ENCODE data around the gene APOBR.

APOBR gene

GRCh38 chr16:28475221-28475620 lies 19.2 kb upstream of the APOBR start:
- Histone ChIP-seq H3K79me2 (ENCODE audit: low read length) (no peaks in the 10 kb centered on the region), H3K27ac (ENCODE audit: low read length) (no peak overlapping the region), H3K4me2 (ENCODE audit: low read depth, low read length) (no peak overlapping the region), H3K27me3 (replicated peaks; ENCODE audit: insufficient read depth, low read length) (no peaks in the 10 kb centered on the region), H4K20me1 (ENCODE audit: insufficient read depth, low read length) (no peaks in the 10 kb centered on the region), H3K4me1 (ENCODE audit: low read length) (no peaks in the 10 kb centered on the region), H3K36me3 (replicated peaks; ENCODE audit: insufficient read depth, low read length) (no peaks in the 10 kb centered on the region), H3K9me2 (replicated peaks; ENCODE audit: insufficient read depth, low read length) (no peaks in the 10 kb centered on the region), H3K9ac (ENCODE audit: low read length) (no peak overlapping the region), H3K4me3 (ENCODE audit: low read length) (no peak overlapping the region), H2AFZ (ENCODE audit: low read length) (no peak overlapping the region), H3F3A (ENCODE audit: insufficient read depth, low read length) (no peaks in the 10 kb centered on the region), H3K9me3 (replicated peaks; ENCODE audit: insufficient read depth, low read length) (no peaks in the 10 kb centered on the region)
- TF ChIP-seq EZH2 (optimal IDR thresholded peaks at IDR 0.05; ENCODE audit: low read depth, low read length) (no peak), EZH2phosphoT487 (IDR thresholded peaks at IDR 0.05; ENCODE audit: low read length) (no peak), CTCF (IDR thresholded peaks at IDR 0.05; ENCODE audit: low read length) (no peak)
- DNase-seq = no peak

GRCh38 chr16:28477311-28477920 lies 17.0 kb upstream of the APOBR start:
- Histone ChIP-seq H3K36me3 (replicated peaks; ENCODE audit: insufficient read depth, low read length) (no peaks in the 10 kb centered on the region), H3K4me3 (ENCODE audit: low read length) (no peak overlapping the region), H3F3A (ENCODE audit: insufficient read depth, low read length) (no peaks in the 10 kb centered on the region), H3K4me1 (ENCODE audit: low read length) (no peaks in the 10 kb centered on the region), H3K9me2 (replicated peaks; ENCODE audit: insufficient read depth, low read length) (no peaks in the 10 kb centered on the region), H3K27me3 (replicated peaks; ENCODE audit: insufficient read depth, low read length) (no peaks in the 10 kb centered on the region), H3K27ac (ENCODE audit: low read length) (no peak overlapping the region), H2AFZ (ENCODE audit: low read length) (no peak overlapping the region), H3K9me3 (replicated peaks; ENCODE audit: insufficient read depth, low read length) (no peaks in the 10 kb centered on the region), H4K20me1 (ENCODE audit: insufficient read depth, low read length) (no peaks in the 10 kb centered on the region), H3K9ac (ENCODE audit: low read length) (no peak overlapping the region), H3K4me2 (ENCODE audit: low read depth, low read length) (no peak overlapping the region), H3K79me2 (ENCODE audit: low read length) (no peaks in the 10 kb centered on the region)
- no peak for DNase-seq
- TF ChIP-seq EZH2phosphoT487 (IDR thresholded peaks at IDR 0.05; ENCODE audit: low read length) (no peak), EZH2 (optimal IDR thresholded peaks at IDR 0.05; ENCODE audit: low read depth, low read length) (no peak), CTCF (IDR thresholded peaks at IDR 0.05; ENCODE audit: low read length) (no peak)

- Histone ChIP-seq H4K20me1 (ENCODE audit: insufficient read depth, low read length) (no peaks in the 10 kb centered on the region), H3K4me3 (ENCODE audit: low read length) (no peak overlapping the region), H3K9me2 (replicated peaks; ENCODE audit: insufficient read depth, low read length) (no peaks in the 10 kb centered on the region), H3F3A (ENCODE audit: insufficient read depth, low read length) (no peaks in the 10 kb centered on the region), H3K36me3 (replicated peaks; ENCODE audit: insufficient read depth, low read length) (no peaks in the 10 kb centered on the region), H3K9ac (ENCODE audit: low read length) (no peak overlapping the region), H3K79me2 (ENCODE audit: low read length) (no peaks in the 10 kb centered on the region), H2AFZ (ENCODE audit: low read length) (no peak overlapping the region), H3K4me2 (ENCODE audit: low read depth, low read length) (no peak overlapping the region), H3K4me1 (ENCODE audit: low read length) (no peaks in the 10 kb centered on the region), H3K9me3 (replicated peaks; ENCODE audit: insufficient read depth, low read length) (no peaks in the 10 kb centered on the region), H3K27ac (ENCODE audit: low read length) (no peak overlapping the region), H3K27me3 (replicated peaks; ENCODE audit: insufficient read depth, low read length) (no peaks in the 10 kb centered on the region)
- TF ChIP-seq EZH2 (optimal IDR thresholded peaks at IDR 0.05; ENCODE audit: low read depth, low read length) (no peak), EZH2phosphoT487 (IDR thresholded peaks at IDR 0.05; ENCODE audit: low read length) (no peak), CTCF (IDR thresholded peaks at IDR 0.05; ENCODE audit: low read length) (no peak)
- DNase-seq = no peak
These were observed 15.8 kb upstream of the APOBR start for GRCh38 chr16:28478506-28479180.
